OCI-LY3 (cell line): ENCODE data around the gene HS3ST6.

Source experiments
- H2AFZ ChIP-seq: fragments of 200-600, 300-600 bp; shearing (Covaris generic); 2 replicates; pipeline ENCODE4 v1.6.0; 2014; ENCODE audit warnings: antibody characterized with exemption, low read depth, low read length
- H3K27ac ChIP-seq: fragments of 200-600, 300-600 bp; sonication (generic); 2 replicates; pipeline ENCODE4 v1.5.1; 2014; ENCODE audit warnings: mild to moderate bottlenecking, low read length, moderate library complexity, mixed read lengths
- H3K27me3 ChIP-seq: fragments of 200-600, 300-600 bp; sonication (generic); 2 replicates; pipeline ENCODE4 v1.6.1; 2014; ENCODE audit warnings: low read depth, low read length, mixed read lengths
- H3K36me3 ChIP-seq: fragments of 200-600, 300-600 bp; sonication (generic); replicated peaks from 2 replicates; pipeline ENCODE3; 2014; ENCODE audit warnings: low read depth, low read length, mixed read lengths
- H3K4me1 ChIP-seq: fragments of 300-600, 200-600 bp; sonication (generic); 2 replicates; pipeline ENCODE4 v1.6.1; 2014; ENCODE audit warnings: low read length, mixed read lengths
- H3K4me2 ChIP-seq: fragments of 200-600, 300-600 bp; sonication (generic); 2 replicates; pipeline ENCODE4 v1.6.1; 2014; ENCODE audit warnings: low read length, mixed read lengths
- H3K4me3 ChIP-seq: fragments of 300-600, 200-600 bp; sonication (generic); 2 replicates; pipeline ENCODE4 v1.5.1; 2014; ENCODE audit warnings: antibody characterized with exemption, mild to moderate bottlenecking, low read length, moderate library complexity
- H3K79me2 ChIP-seq: fragments of 300-600, 200-600 bp; shearing (Covaris generic); 2 replicates; pipeline ENCODE4 v1.6.1; 2014; ENCODE audit warnings: mild to moderate bottlenecking, low read length, mixed read lengths
- H3K9ac ChIP-seq: fragments of 300-600, 200-600 bp; shearing (Covaris generic); 2 replicates; pipeline ENCODE4 v1.6.0; 2014; ENCODE audit warnings: mild to moderate bottlenecking, low read length, moderate library complexity
- H3K9me3 ChIP-seq: fragments of 200-600, 300-600 bp; shearing (Covaris generic); 2 replicates; pipeline ENCODE4 v1.6.1; 2014; ENCODE audit warnings: low read length, mixed read lengths; ENCODE audit not compliant: insufficient read depth
- H4K20me1 ChIP-seq: fragments of 200-600, 300-600 bp; sonication (generic); 2 replicates; pipeline ENCODE4 v1.6.1; 2016; ENCODE audit warnings: low read length, mixed read lengths; ENCODE audit not compliant: insufficient read depth
- EZH2phosphoT487 ChIP-seq: fragments of 200-600 bp; shearing (Covaris generic); IDR thresholded peaks from 2 replicates; pipeline ENCODE4 v1.6.1; 2018; ENCODE audit warnings: antibody characterized with exemption, mixed run types, low read depth
- TF ChIP-seq, protein P1 (sequence below): fragments of 200-600, 300-600 bp; sonication (generic); IDR thresholded peaks from 2 replicates; pipeline ENCODE4 v1.5.1; 2014; ENCODE audit warnings: antibody characterized with exemption, low read length, low read depth

The HS3ST6 gene

DNA sequence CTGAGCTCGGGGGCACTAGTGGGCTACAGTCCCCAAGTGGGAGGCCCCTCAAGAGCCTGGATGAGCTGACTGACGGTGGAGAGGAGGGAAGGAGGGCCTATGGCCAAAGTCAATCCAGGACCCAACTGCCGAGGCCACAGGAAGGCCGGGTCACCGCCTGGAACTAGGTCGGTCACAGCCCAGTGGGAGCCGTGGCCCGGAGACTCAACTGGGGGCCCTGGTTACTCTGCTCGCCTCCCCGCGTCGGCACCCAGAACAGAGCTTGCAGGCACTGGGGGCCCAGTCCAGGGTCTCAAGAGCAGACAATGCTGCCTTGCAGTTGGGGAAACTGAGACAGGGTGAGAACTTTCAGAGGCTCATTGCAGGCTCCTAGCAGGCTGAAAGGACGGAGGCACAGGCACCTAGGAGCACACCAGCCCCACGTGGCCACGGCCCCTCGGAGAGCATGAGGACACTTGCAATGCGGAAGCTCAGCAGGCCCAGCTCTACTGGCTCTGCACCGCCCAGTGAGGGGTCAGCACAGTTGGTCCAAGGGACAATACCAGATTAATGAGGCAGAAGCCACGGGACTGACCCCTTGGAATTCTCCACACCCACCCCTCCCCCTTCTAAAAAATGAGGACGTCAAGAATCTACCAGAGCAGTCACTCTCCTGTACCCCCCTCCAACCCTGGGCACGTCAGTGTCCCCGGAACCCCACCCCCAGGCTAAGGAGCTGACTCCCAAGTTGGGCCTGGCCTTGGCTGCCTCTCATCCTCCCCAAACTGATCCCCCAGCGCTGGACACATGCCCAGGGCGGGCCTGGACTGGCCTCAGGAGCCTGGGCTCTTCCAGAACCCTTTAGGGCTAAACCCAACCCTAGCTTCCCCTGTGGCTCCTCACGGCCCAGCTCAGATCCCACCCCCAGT, 2.2 kb downstream of the HS3ST6 start:
- no peak overlapping the region for H3K4me3 ChIP-seq
- 0 out of 2 replicates have a peak, but pooled peaks cover 2% of the 10 kb centered on the region for H3K27me3 ChIP-seq
- H3K27ac ChIP-seq = no peak overlapping the region
- no peaks in the 10 kb centered on the region for H3K36me3 ChIP-seq
- no peak for TF ChIP-seq EZH2phosphoT487
- TF ChIP-seq, protein P1, sequence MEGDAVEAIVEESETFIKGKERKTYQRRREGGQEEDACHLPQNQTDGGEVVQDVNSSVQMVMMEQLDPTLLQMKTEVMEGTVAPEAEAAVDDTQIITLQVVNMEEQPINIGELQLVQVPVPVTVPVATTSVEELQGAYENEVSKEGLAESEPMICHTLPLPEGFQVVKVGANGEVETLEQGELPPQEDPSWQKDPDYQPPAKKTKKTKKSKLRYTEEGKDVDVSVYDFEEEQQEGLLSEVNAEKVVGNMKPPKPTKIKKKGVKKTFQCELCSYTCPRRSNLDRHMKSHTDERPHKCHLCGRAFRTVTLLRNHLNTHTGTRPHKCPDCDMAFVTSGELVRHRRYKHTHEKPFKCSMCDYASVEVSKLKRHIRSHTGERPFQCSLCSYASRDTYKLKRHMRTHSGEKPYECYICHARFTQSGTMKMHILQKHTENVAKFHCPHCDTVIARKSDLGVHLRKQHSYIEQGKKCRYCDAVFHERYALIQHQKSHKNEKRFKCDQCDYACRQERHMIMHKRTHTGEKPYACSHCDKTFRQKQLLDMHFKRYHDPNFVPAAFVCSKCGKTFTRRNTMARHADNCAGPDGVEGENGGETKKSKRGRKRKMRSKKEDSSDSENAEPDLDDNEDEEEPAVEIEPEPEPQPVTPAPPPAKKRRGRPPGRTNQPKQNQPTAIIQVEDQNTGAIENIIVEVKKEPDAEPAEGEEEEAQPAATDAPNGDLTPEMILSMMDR = no peak
- no peak overlapping the region for H3K9ac ChIP-seq
- H2AFZ ChIP-seq = no peak overlapping the region
- H3K79me2 ChIP-seq = no peaks in the 10 kb centered on the region
- no peaks in the 10 kb centered on the region for H3K9me3 ChIP-seq
- H3K4me2 ChIP-seq = no peak overlapping the region
- no peaks in the 10 kb centered on the region for H4K20me1 ChIP-seq
- H3K4me1 ChIP-seq = no peaks in the 10 kb centered on the region

- H4K20me1 ChIP-seq = no peaks in the 10 kb centered on the region
- H3K4me3 ChIP-seq = no peak overlapping the region
- H3K4me2 ChIP-seq = no peak overlapping the region
- TF ChIP-seq, protein P1 = no peak
- no peak overlapping the region for H3K27ac ChIP-seq
- H3K79me2 ChIP-seq = no peaks in the 10 kb centered on the region
- H3K9me3 ChIP-seq = no peaks in the 10 kb centered on the region
- no peaks in the 10 kb centered on the region for H3K36me3 ChIP-seq
- H3K9ac ChIP-seq = no peak overlapping the region
- H3K27me3 ChIP-seq = no peaks in the 10 kb centered on the region
- H3K4me1 ChIP-seq = no peaks in the 10 kb centered on the region
- H2AFZ ChIP-seq = no peak overlapping the region
Observed at GRCh38 chr16:1914988-1915387, 3.2 kb downstream of the HS3ST6 start.

DNA sequence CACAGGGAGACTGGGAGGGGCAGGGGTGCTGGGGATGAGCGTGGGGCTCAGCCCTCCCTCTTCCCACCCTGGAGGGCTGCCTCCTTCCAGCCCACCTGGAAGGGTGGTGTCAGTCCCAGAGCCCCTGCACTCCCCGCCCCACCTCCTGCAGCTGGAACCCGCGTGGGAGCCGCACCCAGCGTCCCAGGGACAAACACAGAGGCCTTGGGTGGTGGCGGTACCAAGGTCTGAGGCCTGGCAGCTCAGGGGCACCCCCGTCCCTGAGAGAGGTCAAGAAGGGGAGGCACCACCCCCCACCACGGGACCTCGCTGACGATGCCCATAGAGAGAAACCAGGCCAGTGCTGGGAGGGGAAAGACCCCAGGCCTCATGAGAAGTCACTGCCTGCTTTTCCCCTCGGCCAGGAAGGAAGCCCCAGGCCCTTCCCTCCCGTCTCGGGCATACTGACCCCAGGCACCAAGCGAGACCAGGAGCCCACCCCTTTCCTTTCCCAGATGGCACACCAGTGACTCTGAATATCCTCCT, 4.1 kb downstream of the HS3ST6 start:
- no peaks in the 10 kb centered on the region for H4K20me1 ChIP-seq
- H3K9ac ChIP-seq = no peak overlapping the region
- no peaks in the 10 kb centered on the region for H3K79me2 ChIP-seq
- TF ChIP-seq EZH2phosphoT487 = no peak
- H3K4me3 ChIP-seq = no peak overlapping the region
- no peak overlapping the region for H3K4me2 ChIP-seq
- no peak overlapping the region for H3K27ac ChIP-seq
- H2AFZ ChIP-seq = no peak overlapping the region
- H3K4me1 ChIP-seq = no peaks in the 10 kb centered on the region
- H3K27me3 ChIP-seq = no peaks in the 10 kb centered on the region
- H3K36me3 ChIP-seq = no peaks in the 10 kb centered on the region
- no peaks in the 10 kb centered on the region for H3K9me3 ChIP-seq

DNA sequence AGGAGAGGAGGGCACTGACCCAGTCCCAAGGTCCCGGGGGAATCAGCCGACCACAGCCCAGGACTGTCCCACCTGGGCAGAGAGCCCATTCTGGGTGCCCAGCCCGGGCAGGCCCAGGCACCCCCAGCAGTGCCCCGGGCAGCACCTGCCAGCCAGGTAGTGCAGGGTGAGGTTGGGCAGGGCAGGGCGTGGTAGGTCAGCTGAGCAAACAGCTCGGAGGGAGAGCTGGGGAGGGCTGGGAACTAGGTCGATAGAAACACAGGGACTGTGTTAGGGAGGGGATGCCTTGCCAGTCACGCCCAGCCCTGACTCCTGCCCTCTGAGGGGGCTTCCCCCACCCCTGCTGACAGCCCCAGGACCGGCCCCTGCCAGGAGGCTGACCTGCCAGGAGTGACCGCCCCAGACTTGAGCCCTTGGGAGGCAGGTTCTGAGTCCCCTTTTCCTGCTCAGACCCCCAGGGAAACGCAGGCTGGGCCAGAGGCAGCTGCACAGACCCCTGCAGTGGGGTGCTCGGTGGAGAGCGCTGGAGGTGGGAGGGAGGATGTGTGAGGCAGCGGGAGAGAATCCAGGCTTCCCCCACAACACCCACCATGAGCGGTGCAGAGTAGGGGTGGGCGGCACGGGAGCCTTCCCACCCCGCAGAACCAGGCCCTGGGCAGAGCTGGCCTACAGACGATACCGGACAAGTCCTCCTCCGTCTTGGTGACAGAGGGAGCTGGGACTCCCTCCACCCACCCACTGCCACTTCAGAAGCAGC, 4.7 kb downstream of the HS3ST6 start:
- Histone ChIP-seq H3K79me2 (no peaks in the 10 kb centered on the region), H3K27ac (no peak overlapping the region), H3K9me3 (no peaks in the 10 kb centered on the region), H4K20me1 (no peaks in the 10 kb centered on the region), H3K4me2 (no peak overlapping the region), H2AFZ (no peak overlapping the region), H3K4me3 (no peak overlapping the region), H3K4me1 (no peaks in the 10 kb centered on the region), H3K9ac (no peak overlapping the region), H3K36me3 (no peaks in the 10 kb centered on the region), H3K27me3 (no peaks in the 10 kb centered on the region)
- TF ChIP-seq, protein P1 = no peak
- TF ChIP-seq EZH2phosphoT487 = no peak
